UCSD-AML1 (cell line): ENCODE measurements around the gene CCL27.

ENCODE experiments used
- DNase-seq: peaks from one replicate; lab custom pipeline; 2025; ENCODE audit not compliant: unreplicated experiment; lab: John Stamatoyannopoulos, UW

The CCL27 gene

GRCh38 chr9:34628656-34629490 lies 33.6 kb downstream of the CCL27 start, which contains the start of gene ARID3C:
Gene ARID3C, minus strand, starts transcription at chr9:34629066. Its CDS starts 1,052 bp downstream, at chr9:34628014.
- no peak for DNase-seq

GRCh38 chr9:34627716-34628655 lies 34.5 kb downstream of the CCL27 start:
- no peak for DNase-seq

- DNase-seq = no peak
Observed at GRCh38 chr9:34625186-34625486, 37.3 kb downstream of the CCL27 start.

GRCh38 chr9:34624475-34625185 lies 37.8 kb downstream of the CCL27 start:
- DNase-seq = no peak

GRCh38 chr9:34623374-34624235 lies 38.9 kb downstream of the CCL27 start:
- DNase-seq = no peak

- DNase-seq = peak; percentile 88
Observed at GRCh38 chr9:34620061-34620994, 42.1 kb downstream of the CCL27 start, which contains the start of gene DCTN3. Gene DCTN3, minus strand, starts transcription at chr9:34620495. Its CDS starts 31 bp downstream, at chr9:34620464.

- no peak for DNase-seq
Observed at GRCh38 chr9:34615132-34615531, 47.3 kb downstream of the CCL27 start.

GRCh38 chr9:34612788-34613390 lies 49.6 kb downstream of the CCL27 start:
- DNase-seq = peak; percentile 75
